HG03066 (cell line): ENCODE data around the gene CD22.
"Not testable (repeated sequence)": the region's sequence is repeated elsewhere in the genome, so short reads cannot be mapped to it uniquely, and the experiment has no call there.

ENCODE experiments used
- ATAC-seq: cut with Tn5 transposase; IDR thresholded peaks from one replicate; pipeline ENCODE4 v1.9.1; 2021; ENCODE audit warnings: low read depth; ENCODE audit not compliant: unreplicated experiment

Gene CD22

GRCh38 chr19:35328851-35329285 is at the start of gene CD22:
TSS of gene CD22 (plus strand) at chr19:35329187. CDS start at chr19:35332041, 2,854 bp downstream.
- ATAC-seq: no peak

- ATAC-seq: no peak
These were observed 49.6 kb upstream of the CD22 start for GRCh38 chr19:35279374-35279773.

- no peak for ATAC-seq
These were observed 48.8 kb upstream of the CD22 start for GRCh38 chr19:35279985-35280821.

- ATAC-seq: no peak
These were observed 47.7 kb upstream of the CD22 start for GRCh38 chr19:35281303-35281702.

GRCh38 chr19:35284153-35285094 is 44.6 kb upstream of the CD22 start:
- ATAC-seq: no peak

GRCh38 chr19:35285095-35285449 is 43.9 kb upstream of the CD22 start:
- ATAC-seq: no peak

GRCh38 chr19:35285465-35285864 is 43.5 kb upstream of the CD22 start:
- ATAC-seq: not testable (repeated sequence)

GRCh38 chr19:35286101-35286500 is 42.9 kb upstream of the CD22 start:
- not testable (repeated sequence) for ATAC-seq

GRCh38 chr19:35287713-35288112 is 41.3 kb upstream of the CD22 start:
- no peak for ATAC-seq

GRCh38 chr19:35288331-35288730 is 40.7 kb upstream of the CD22 start:
- ATAC-seq: no peak

- ATAC-seq: no peak
These were observed 40.1 kb upstream of the CD22 start for GRCh38 chr19:35288906-35289305.

GRCh38 chr19:35290381-35291127 is 38.4 kb upstream of the CD22 start:
- no peak for ATAC-seq

- ATAC-seq: no peak
These were observed 37.7 kb upstream of the CD22 start for GRCh38 chr19:35291259-35291658.

GRCh38 chr19:35291916-35292315 is 37.1 kb upstream of the CD22 start, which contains the start of gene MAG:
TSS of gene MAG (plus strand) at chr19:35292161. CDS start at chr19:35295409, 3,248 bp downstream.
- ATAC-seq: no peak

- ATAC-seq: no peak
These were observed 36.3 kb upstream of the CD22 start for GRCh38 chr19:35292421-35293362.

GRCh38 chr19:35293363-35293739 is 35.6 kb upstream of the CD22 start:
- ATAC-seq: no peak

GRCh38 chr19:35293808-35294207 is 35.2 kb upstream of the CD22 start:
- ATAC-seq: no peak

- no peak for ATAC-seq
These were observed 34.7 kb upstream of the CD22 start for GRCh38 chr19:35294328-35294727.
